GM12878 (cell line): ENCODE data around the gene ATP7B.

Experiments used
- NFYB ChIP-seq: IDR thresholded peaks from 2 replicates; pipeline ENCODE4 v1.6.1; 2011; ENCODE audit warnings: low read depth, mild to moderate bottlenecking, low read length, improper control_type of control experiment, moderate library complexity; ENCODE audit not compliant: insufficient read depth
- POLR2A ChIP-seq: IDR thresholded peaks from 2 replicates; pipeline ENCODE4 v1.6.1; 2011; ENCODE audit warnings: low read depth, mild to moderate bottlenecking, low read length
- TCF7 ChIP-seq: IDR thresholded peaks from 2 replicates; pipeline ENCODE4 v1.6.1; 2014; ENCODE audit warnings: antibody characterized with exemption, borderline replicate concordance
- USF2 ChIP-seq: IDR thresholded peaks from 2 replicates; pipeline ENCODE4 v1.6.1; 2011; ENCODE audit warnings: low read depth, low read length, improper control_type of control experiment, borderline replicate concordance
- TF ChIP-seq, protein P1 (sequence below): IDR thresholded peaks from 2 replicates; pipeline ENCODE4 v1.6.1; 2012; ENCODE audit warnings: low read depth, low read length, improper control_type of control experiment

- no peak for TF ChIP-seq TCF7
- TF ChIP-seq, protein P1, sequence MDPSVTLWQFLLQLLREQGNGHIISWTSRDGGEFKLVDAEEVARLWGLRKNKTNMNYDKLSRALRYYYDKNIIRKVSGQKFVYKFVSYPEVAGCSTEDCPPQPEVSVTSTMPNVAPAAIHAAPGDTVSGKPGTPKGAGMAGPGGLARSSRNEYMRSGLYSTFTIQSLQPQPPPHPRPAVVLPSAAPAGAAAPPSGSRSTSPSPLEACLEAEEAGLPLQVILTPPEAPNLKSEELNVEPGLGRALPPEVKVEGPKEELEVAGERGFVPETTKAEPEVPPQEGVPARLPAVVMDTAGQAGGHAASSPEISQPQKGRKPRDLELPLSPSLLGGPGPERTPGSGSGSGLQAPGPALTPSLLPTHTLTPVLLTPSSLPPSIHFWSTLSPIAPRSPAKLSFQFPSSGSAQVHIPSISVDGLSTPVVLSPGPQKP, result no peak
- no peak for TF ChIP-seq NFYB
- TF ChIP-seq POLR2A, result no peak
- TF ChIP-seq USF2, result no peak
Observed at GRCh38 chr13:52033039-52033438, 21.8 kb upstream of the ATP7B start.
